ENCODE measurements around the gene IPMK.

DNA sequence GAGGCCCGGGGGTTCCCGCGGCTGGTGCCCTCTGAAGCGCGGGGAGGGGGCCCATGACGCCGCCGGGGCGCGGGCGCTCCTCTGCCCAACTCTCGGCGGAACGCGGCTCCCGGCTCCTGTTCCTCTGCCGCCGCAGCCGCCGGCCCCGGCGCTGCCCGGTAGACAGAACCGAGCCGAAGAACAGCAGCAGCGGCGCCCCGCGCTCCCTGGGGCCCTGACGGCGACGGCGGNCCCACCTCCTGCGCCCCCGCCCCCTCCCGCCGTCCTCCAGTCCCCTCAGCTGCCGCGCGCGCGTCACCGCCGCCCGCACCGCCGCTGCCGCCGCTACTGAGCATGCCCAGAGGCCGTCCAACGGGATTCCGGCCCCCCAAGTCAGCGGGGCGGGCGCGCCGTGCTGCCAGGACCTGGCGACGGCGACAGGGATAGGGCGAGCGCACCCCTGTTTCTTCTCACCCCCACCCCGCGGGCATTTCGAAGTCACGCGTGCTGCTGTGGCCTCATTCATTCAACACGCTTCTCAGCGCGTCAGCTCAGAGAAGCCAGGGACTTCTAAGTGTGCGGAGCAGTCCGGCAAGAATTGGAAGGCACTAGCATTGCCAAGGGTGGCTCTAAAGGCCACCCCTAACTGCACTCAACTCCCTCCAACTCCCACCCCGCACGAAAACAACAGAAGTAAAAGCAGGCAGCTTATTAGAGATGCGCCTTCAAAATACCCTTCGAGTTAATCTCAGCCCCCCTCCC is at the start of gene IPMK:
- TF ChIP-seq, protein P1, sequence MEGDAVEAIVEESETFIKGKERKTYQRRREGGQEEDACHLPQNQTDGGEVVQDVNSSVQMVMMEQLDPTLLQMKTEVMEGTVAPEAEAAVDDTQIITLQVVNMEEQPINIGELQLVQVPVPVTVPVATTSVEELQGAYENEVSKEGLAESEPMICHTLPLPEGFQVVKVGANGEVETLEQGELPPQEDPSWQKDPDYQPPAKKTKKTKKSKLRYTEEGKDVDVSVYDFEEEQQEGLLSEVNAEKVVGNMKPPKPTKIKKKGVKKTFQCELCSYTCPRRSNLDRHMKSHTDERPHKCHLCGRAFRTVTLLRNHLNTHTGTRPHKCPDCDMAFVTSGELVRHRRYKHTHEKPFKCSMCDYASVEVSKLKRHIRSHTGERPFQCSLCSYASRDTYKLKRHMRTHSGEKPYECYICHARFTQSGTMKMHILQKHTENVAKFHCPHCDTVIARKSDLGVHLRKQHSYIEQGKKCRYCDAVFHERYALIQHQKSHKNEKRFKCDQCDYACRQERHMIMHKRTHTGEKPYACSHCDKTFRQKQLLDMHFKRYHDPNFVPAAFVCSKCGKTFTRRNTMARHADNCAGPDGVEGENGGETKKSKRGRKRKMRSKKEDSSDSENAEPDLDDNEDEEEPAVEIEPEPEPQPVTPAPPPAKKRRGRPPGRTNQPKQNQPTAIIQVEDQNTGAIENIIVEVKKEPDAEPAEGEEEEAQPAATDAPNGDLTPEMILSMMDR (IDR thresholded peaks at IDR 0.05; ENCODE audit: control extremely low read depth in 1 of 3, insufficient read depth in 1 of 3, low read depth in 1 of 3, low read length in 3 of 3) = no peak
- TF ChIP-seq, protein P2, sequence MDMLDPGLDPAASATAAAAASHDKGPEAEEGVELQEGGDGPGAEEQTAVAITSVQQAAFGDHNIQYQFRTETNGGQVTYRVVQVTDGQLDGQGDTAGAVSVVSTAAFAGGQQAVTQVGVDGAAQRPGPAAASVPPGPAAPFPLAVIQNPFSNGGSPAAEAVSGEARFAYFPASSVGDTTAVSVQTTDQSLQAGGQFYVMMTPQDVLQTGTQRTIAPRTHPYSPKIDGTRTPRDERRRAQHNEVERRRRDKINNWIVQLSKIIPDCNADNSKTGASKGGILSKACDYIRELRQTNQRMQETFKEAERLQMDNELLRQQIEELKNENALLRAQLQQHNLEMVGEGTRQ (IDR thresholded peaks at IDR 0.05; ENCODE audit: low read length) = no peak

Measured in H1 (cell line).